IMR-90 (cell line): ENCODE data around the gene MCRIP2. TPM values are rescaled to one million over a fixed set of nuclear protein-coding genes. Genes with fewer than 3 reads are reported as not detected.

Experiments used
- ATAC-seq: fragments of 200-7000 bp; cut with Tn5 transposase; 2 replicates; pipeline ENCODE4 v1.9.1; 2020; ENCODE audit warnings: low read depth, mild to moderate bottlenecking, moderate library complexity
- BruUV-seq: library from RNA; stranded (reverse); fragments of 400-500 nt; replicated peaks from 2 replicates; lab custom pipeline; 2021; lab: Mats Ljungman, UMichigan
- CTCF ChIA-PET: fragments of 300-600 bp; formaldehyde crosslinking; extraction: SDS; loops from one replicate; lab custom pipeline; 2021; ENCODE audit warnings: antibody characterized with exemption; lab: Yijun Ruan, JAX
- POLR2A ChIA-PET: fragments of 300-600 bp; sonication (Branson Sonifier 250); formaldehyde crosslinking; loops from one replicate; lab custom pipeline; 2022; ENCODE audit warnings: antibody characterized with exemption; ENCODE audit not compliant: unreplicated experiment; lab: Charles Lee
- DNase-seq: peaks from one replicate; pipeline ENCODE4 v3.0.0; 2013
- H2AFZ ChIP-seq: replicated peaks from 2 replicates; pipeline ENCODE3; 2013; ENCODE audit warnings: low read length, mild to moderate bottlenecking; ENCODE audit not compliant: poor library complexity
- H2AK5ac ChIP-seq: 2 replicates; pipeline ENCODE4 v1.6.1; 2013; ENCODE audit warnings: low read depth, low read length, inconsistent platforms
- H2AK9ac ChIP-seq: replicated peaks from 2 replicates; pipeline ENCODE3; 2013; ENCODE audit warnings: mild to moderate bottlenecking, low read depth, low read length, moderate library complexity; ENCODE audit not compliant: poor library complexity
- H2BK120ac ChIP-seq: 2 replicates; pipeline ENCODE4 v1.6.1; 2013; ENCODE audit warnings: low read depth, low read length, inconsistent platforms
- H2BK15ac ChIP-seq: 3 replicates; pipeline ENCODE4 v1.6.1; 2013; ENCODE audit warnings: low read depth, low read length, inconsistent platforms
- H2BK20ac ChIP-seq: 2 replicates; pipeline ENCODE4 v1.6.1; 2013; ENCODE audit warnings: low read depth, mild to moderate bottlenecking, inconsistent platforms, low read length, moderate library complexity
- H2BK5ac ChIP-seq: 2 replicates; pipeline ENCODE4 v1.6.1; 2013; ENCODE audit warnings: mild to moderate bottlenecking, low read depth, low read length, inconsistent platforms; ENCODE audit not compliant: poor library complexity, severe bottlenecking
- H3K14ac ChIP-seq: replicated peaks from 2 replicates; pipeline ENCODE4 v1.6.1; 2013; ENCODE audit warnings: low read depth, low read length, inconsistent platforms
- H3K18ac ChIP-seq: 2 replicates; pipeline ENCODE4 v1.6.1; 2013; ENCODE audit warnings: low read depth, low read length, control low read depth
- H3K23ac ChIP-seq: 2 replicates; pipeline ENCODE4 v1.6.1; 2013; ENCODE audit warnings: low read depth, low read length, inconsistent platforms
- H3K27ac ChIP-seq: 2 replicates; pipeline ENCODE4 v1.5.1; 2013; ENCODE audit warnings: mild to moderate bottlenecking, control low read depth, low read length; ENCODE audit not compliant: insufficient read depth
- H3K27me3 ChIP-seq: 2 replicates; pipeline ENCODE4 v1.6.1; 2013; ENCODE audit warnings: low read length; ENCODE audit not compliant: control insufficient read depth, insufficient read depth
- H3K36me3 ChIP-seq: 2 replicates; pipeline ENCODE4 v1.6.1; 2013; ENCODE audit warnings: low read length, mixed read lengths; ENCODE audit not compliant: control insufficient read depth, insufficient read depth
- H3K4ac ChIP-seq: 2 replicates; pipeline ENCODE4 v1.6.1; 2013; ENCODE audit warnings: low read depth, low read length, inconsistent platforms
- H3K4me1 ChIP-seq: 2 replicates; pipeline ENCODE4 v1.6.1; 2013; ENCODE audit warnings: low read length, mixed read lengths; ENCODE audit not compliant: control insufficient read depth, insufficient read depth
- H3K4me2 ChIP-seq: 2 replicates; pipeline ENCODE4 v1.6.1; 2013; ENCODE audit warnings: low read depth, mild to moderate bottlenecking, control low read depth, low read length, moderate library complexity
- H3K4me3 ChIP-seq: 2 replicates; pipeline ENCODE4 v1.5.1; 2013; ENCODE audit warnings: low read depth, mild to moderate bottlenecking, control low read depth, low read length, moderate library complexity; ENCODE audit not compliant: insufficient read depth
- H3K56ac ChIP-seq: 2 replicates; pipeline ENCODE4 v1.6.1; 2013; ENCODE audit warnings: low read length, inconsistent platforms; ENCODE audit not compliant: insufficient read depth; ENCODE audit errors: extremely low read depth
- H3K79me1 ChIP-seq, 2 experiments: 2 replicates each; pipeline ENCODE4 v1.6.1; 2013; ENCODE audit warnings: low read length in 2 of 2, inconsistent platforms in 1 of 2, low read depth in 1 of 2
- H3K9ac ChIP-seq: 2 replicates; pipeline ENCODE4 v1.6.1; 2013; ENCODE audit warnings: low read depth, low read length, control low read depth
- H3K9me1 ChIP-seq: 2 replicates; pipeline ENCODE4 v1.6.1; 2013; ENCODE audit warnings: low read length, inconsistent platforms; ENCODE audit not compliant: insufficient read depth
- H3K9me3 ChIP-seq: 2 replicates; pipeline ENCODE4 v1.6.1; 2013; ENCODE audit warnings: low read length; ENCODE audit not compliant: control insufficient read depth, insufficient read depth
- H4K20me1 ChIP-seq: 2 replicates; pipeline ENCODE4 v1.6.1; 2013; ENCODE audit warnings: low read length, inconsistent platforms; ENCODE audit not compliant: insufficient read depth
- H4K5ac ChIP-seq: 2 replicates; pipeline ENCODE4 v1.6.1; 2013; ENCODE audit warnings: mild to moderate bottlenecking, low read depth, low read length, control low read depth
- H4K8ac ChIP-seq, 2 experiments: 2 replicates each; pipeline ENCODE4 v1.6.1; 2013; ENCODE audit warnings: low read depth in 2 of 2, low read length in 2 of 2, control low read depth in 1 of 2, inconsistent platforms in 1 of 2
- H4K91ac ChIP-seq: 2 replicates; pipeline ENCODE4 v1.6.1; 2013; ENCODE audit warnings: low read depth, low read length, inconsistent platforms; ENCODE audit not compliant: insufficient read depth
- MAZ ChIP-seq: IDR thresholded peaks from 2 replicates; pipeline ENCODE4 v1.6.1; 2012; ENCODE audit warnings: low read depth, mild to moderate bottlenecking, low read length, improper control_type of control experiment, moderate library complexity, borderline replicate concordance
- RCOR1 ChIP-seq: IDR thresholded peaks from 2 replicates; pipeline ENCODE4 v1.6.1; 2012; ENCODE audit warnings: mild to moderate bottlenecking, low read length, improper control_type of control experiment; ENCODE audit not compliant: insufficient replicate concordance
- WGBS, 2 experiments: methylation state at CpG; one replicate each; pipeline versions ENCODE4 v1.1.5 to v1.1.7; 2013; ENCODE audit warnings: missing lambda C conversion rate in 2 of 2; ENCODE audit not compliant: insufficient read length in 1 of 2; ENCODE audit errors: extremely low coverage in 2 of 2; 5-methylcytosine and 5-hydroxymethylcytosine counted together
- dilution Hi-C: fragments of 300-500 bp; cut with HindIII; formaldehyde crosslinking; loops from one replicate; pipeline ENCODE4 v1.14.3; 2018; ENCODE audit warnings: low sequenced_read_pairs; ENCODE audit not compliant: unreplicated experiment
- in situ Hi-C: fragments of 300-500 bp; cut with MboI; formaldehyde crosslinking; loops from 3 replicates; pipeline ENCODE4 v1.14.3; 2019; ENCODE audit warnings: low sequenced_read_pairs, inconsistent platforms, mixed read lengths
- intact Hi-C: fragments of 100-400 bp; cut with micrococcal nuclease; formaldehyde crosslinking; loops from 2 replicates; pipeline ENCODE4 v1.10.0; 2022
- polyA plus RNA-seq, 3 experiments: library from polyadenylated mRNA; depleted of rRNA; stranded (reverse); fragments of >200 nt; gene quantifications; 2 replicates each; pipeline ENCODE4 v1.2.3, GENCODE V29; 2012; ENCODE audit warnings: low replicate concordance in 1 of 3
- total RNA-seq: library from RNA; depleted of rRNA; stranded (reverse); fragments of >200 nt; gene quantifications from 2 replicates; pipeline ENCODE4 v1.2.3, GENCODE V29; 2012

MCRIP2 gene
- total and polyA plus RNA-seq, 2 of the 4 experiments (the other 2 are of a cell fraction) = 6.3 to 19.6 TPM

DNA sequence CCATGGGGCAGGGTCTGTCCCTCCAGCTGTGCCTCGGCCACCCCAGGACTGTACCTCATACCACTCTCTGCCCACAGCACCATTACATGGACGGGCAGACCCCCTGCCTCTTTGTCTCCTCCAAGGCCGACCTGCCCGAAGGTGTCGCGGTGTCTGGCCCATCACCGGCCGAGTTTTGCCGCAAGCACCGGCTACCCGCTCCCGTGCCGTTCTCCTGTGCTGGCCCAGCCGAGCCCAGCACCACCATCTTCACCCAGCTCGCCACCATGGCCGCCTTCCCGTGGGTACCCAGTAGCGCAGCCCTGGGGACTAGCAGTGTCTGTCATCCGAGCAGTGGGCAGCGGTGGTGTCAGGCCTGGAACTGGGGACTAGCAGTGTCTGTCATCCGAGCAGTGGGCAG lies 31.2 kb downstream of the MCRIP2 start:
- TF ChIP-seq RCOR1 = no peak
- TF ChIP-seq MAZ = no peak
- ChIA-PET POLR2A (no interaction called here), CTCF (no interaction called here)
- 98% methylated on average over 11 of the region's 21 CpGs; no CpG with 5 or more reads in 1 of the 2 experiments for WGBS, 2 experiments
- H2BK20ac ChIP-seq = no peak overlapping the region
- H2AK9ac ChIP-seq = no peak overlapping the region
- no peak overlapping the region for H2AFZ ChIP-seq
- H3K56ac ChIP-seq = no peak overlapping the region
- no peaks in the 10 kb centered on the region for H3K27me3 ChIP-seq
- H3K4me2 ChIP-seq = no peak overlapping the region
- no peak overlapping the region for H2BK5ac ChIP-seq
- H3K18ac ChIP-seq = no peak overlapping the region
- H3K9me1 ChIP-seq = no peaks in the 10 kb centered on the region; the same call in 1 of the 2 replicates
- peaks cover 0 to 37% of the 10 kb centered on the region in 2 experiments; a peak in 1 of 4 replicates for H3K79me1 ChIP-seq
- DNase-seq (no peak), ATAC-seq (no peak)
- dilution Hi-C loops (no loop called here), intact Hi-C loops (no loop called here), in situ Hi-C loops (no loop called here)
- BruUV-seq = no TSS peak
- no peak overlapping the region for H3K4me3 ChIP-seq
- peaks cover 47% of the 10 kb centered on the region for H3K36me3 ChIP-seq
- H3K9me3 ChIP-seq = no peaks in the 10 kb centered on the region
- H3K4me1 ChIP-seq = peaks cover 14% of the 10 kb centered on the region
- H3K4ac ChIP-seq = no peak overlapping the region
- H2AK5ac ChIP-seq = no peak overlapping the region
- H4K91ac ChIP-seq = no peak overlapping the region
- no peak overlapping the region for H2BK15ac ChIP-seq
- H3K23ac ChIP-seq = no peak overlapping the region
- H4K5ac ChIP-seq = no peak overlapping the region
- peaks cover 27% of the 10 kb centered on the region for H4K20me1 ChIP-seq
- H2BK120ac ChIP-seq = no peak overlapping the region
- no peak overlapping the region for H3K27ac ChIP-seq
- no peak overlapping the region for H3K14ac ChIP-seq
- H3K9ac ChIP-seq = no peak overlapping the region
- H4K8ac ChIP-seq = no peak overlapping the region
